HG03521 (cell line): ENCODE data around the gene ZNF107.
"Not testable (repeated sequence)": the region's sequence is repeated elsewhere in the genome, so short reads cannot be mapped to it uniquely, and the experiment has no call there.

ENCODE experiments used
- ATAC-seq: cut with Tn5 transposase; IDR thresholded peaks from one replicate; pipeline ENCODE4 v1.9.1; 2021; ENCODE audit warnings: mild to moderate bottlenecking, moderate library complexity; ENCODE audit not compliant: unreplicated experiment

ZNF107 gene

DNA sequence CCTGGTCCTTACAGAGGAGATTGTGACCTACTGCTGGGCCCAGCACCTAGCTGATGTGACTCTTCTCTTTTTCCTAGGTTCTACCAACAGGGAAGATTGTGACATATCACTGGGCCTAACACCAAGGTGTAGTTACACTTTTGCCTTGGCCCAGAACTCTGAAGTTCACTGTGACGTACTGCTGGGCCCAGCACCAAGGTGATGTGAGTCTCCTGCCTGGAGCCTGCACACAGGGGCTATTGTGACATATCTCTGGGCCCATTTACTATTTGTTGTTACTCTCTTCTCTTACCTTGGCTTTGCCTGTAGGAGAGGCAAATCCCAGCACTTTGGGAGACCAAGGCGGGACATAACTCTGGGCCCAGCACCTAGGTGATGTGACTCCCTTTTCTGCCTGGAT is 23.1 kb upstream of the ZNF107 start:
- ATAC-seq = no peak

DNA sequence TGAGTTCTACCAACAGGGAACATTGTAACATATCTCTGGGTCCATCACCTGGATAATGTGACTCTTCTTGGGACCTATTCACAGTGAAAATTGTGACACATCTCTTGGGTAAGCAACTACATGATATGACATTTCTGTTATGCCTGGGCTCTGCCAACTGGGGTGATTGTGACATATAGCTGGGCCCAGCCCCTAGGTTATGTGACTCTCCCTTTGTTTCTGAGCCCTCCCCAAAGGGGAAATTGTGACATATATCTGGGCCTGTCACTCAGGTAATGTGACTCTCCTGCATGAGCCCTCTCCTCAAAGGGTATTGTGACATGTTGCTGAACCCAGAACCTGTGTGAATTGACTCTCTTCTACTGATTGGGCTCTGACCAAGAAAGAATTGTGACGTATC is 22.4 kb upstream of the ZNF107 start:
- ATAC-seq = no peak

DNA sequence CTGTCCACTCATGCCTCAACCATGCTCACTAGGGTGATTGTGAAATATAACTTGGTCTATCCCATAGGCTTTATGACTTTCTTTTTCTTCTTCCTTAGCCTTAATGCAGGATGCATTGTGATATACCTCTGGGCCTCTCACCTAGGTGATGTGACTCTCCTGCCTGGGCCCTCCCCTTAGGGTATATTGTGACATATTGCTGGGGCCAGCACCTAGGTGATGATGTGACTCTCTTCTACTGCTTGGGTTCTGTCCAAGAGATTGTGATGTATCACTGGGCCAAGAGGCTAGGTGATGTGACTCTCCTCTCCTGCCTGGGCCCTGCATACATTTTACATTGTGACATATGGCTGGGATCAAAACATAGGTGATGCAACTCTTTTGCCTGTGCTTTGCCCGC is 14.7 kb upstream of the ZNF107 start:
- no peak for ATAC-seq

DNA sequence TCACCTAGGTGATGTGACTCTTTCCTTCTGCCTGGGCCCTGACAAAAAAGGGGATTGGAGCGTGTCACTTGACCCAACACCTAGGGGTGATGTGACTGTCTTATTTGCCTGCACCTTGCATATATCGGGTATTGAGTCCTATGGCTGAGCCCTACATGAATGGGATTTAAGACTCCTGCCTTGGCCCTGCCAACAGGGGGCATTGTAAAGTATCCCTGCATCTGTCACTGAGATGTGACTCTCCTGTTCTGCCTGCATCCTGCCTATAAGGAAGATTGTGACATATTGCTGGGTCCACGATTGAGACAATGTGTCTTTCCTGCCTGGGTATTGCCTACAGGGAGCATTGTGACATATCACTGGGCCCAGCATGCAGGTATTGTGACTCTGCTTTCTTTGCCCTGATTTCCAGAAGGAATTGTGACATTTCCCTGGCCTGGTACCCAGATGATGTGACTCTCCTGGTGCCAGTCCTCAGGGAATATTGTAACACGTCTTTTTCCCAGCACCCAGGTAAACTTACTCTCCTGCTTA is 14.2 kb upstream of the ZNF107 start:
- ATAC-seq = no peak

DNA sequence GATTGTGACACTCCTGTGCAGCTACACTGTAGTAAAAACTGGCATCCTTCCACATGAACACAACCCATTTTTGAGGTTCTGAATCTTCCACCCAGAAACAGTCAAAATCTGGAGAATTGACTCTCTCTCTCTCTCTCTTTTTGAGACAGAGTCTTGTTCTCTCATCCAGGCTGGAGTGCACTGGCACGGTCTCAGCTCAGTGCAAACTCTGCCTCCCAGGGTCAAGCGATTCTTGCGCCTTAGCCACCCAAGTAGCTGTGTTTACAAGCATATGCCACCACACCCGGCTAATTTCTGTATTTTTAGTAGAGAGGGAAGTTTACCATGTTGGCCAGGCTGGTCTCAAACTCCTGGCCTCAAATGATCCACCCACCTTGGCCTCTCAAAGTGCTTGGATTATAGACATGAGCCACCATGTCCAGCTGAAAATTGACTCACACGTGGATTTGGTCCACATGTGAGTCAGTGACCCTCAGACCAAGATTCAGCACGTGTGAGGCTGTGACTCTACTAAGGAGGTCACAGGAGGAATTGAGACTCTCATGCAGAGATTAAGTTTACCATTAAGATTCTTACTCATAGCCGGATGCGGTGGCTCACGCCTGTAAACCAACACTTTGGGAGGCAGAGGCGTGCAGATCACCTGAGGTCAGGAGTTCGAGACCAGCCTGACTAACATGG is 12.1 kb upstream of the ZNF107 start:
- no peak for ATAC-seq

DNA sequence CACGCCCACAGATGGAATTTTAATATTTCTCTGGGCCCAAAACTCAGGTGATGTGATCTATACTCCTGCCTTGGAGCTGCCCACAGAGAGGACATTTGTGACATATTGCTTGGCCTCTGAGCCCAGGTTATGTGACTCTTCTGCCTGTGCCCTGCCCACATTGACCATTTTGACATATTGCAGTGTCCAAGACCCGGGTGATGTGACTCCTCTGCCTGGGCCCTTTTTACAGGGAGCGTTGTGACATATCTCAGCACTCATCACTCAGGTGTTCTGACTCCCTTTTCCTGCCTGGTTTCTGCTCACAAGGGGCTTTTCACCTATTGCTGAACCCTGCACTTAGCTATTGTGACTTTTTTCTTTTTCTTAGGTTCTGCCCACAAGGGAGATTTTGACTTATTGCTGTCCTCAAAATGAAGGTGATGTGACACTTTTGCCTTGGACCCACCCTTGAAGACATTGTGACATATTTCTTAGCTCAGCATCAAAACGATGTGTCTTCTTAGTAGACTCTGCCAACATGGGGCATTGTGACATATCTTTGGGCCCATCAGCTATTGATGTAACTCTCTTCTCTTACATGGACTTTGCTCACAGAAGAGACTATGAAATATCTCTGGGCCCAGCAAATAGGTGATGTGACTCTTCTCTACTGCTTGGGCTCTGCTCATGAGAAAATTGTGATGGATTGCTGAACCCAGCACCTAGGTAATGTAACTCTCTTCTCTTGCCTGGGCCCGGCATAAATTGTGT is 11.0 kb upstream of the ZNF107 start:
- no peak for ATAC-seq

DNA sequence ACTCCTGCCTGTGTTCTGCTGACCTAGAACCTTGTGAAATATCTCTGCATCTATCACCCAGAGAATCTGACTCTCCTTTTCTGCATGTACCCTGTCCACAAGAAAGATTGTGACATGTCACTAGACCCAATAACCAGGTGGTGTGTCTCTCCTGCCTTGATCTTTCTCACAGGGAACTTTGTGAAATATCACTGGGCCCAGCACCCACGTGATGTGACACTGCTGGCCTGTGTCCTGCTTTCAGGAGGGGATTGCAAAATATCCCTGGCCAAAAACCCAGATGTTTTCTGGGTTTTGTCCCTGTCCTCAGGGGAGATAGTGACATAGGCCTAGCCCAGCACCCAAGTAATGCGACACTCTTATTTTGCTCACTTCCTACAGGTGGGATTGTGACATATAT is 10.1 kb upstream of the ZNF107 start:
- no peak for ATAC-seq

DNA sequence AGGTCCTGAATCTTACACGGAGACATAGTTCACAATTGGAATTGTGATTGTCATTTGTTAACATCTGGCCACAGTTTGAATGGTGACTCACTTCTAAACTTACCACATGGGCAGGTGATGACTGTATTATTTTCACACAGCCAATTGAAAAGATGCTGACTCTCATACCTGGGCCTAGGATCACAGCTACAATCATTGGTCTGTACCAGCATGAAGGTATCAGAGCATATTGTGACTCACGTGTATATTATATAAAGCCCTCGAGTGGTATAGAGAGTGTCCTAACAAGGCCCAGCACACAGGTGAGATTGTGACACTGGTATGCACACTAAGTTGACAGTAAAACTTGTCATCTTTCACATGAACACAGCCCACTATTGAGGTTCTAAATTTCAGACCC is 9.4 kb upstream of the ZNF107 start:
- no peak for ATAC-seq

DNA sequence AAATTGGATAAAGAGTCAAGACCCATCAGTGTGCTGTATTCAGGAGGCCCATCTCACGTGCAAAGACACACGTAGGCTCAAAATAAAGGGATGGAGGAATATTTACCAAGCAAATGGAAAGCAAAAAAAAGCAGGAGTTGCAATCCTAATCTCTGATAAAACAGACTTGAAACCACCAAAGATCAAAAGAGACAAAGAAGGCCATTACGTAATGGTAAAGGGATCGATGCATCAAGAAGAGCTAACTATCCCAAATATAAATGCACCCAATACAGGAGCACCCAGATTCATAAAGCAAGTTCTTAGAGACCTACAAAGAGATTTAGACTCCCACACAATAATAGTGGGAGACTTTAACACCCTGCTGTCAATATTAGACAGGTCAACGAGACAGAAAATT is 3.8 kb upstream of the ZNF107 start:
- ATAC-seq = not testable (repeated sequence)

DNA sequence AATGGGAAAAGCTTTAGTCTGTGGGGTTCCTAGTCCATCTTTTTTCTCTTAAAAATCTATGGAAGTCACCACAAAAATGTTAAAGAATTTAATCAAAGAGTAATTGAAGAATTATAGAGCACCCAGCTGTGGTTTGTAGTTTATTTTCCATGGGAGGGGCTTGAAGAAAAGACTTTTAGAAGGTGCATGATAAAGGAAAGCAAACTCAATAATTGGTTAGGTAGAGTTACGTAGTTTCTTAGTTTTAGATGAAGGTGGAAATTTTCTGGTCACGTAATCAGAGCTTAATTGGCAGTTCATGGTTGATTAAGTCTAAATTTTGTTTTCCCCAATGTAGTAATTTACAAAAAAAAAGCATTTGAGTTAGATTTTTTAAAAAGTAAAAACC is 724 bp downstream of the ZNF107 start:
- no peak for ATAC-seq

DNA sequence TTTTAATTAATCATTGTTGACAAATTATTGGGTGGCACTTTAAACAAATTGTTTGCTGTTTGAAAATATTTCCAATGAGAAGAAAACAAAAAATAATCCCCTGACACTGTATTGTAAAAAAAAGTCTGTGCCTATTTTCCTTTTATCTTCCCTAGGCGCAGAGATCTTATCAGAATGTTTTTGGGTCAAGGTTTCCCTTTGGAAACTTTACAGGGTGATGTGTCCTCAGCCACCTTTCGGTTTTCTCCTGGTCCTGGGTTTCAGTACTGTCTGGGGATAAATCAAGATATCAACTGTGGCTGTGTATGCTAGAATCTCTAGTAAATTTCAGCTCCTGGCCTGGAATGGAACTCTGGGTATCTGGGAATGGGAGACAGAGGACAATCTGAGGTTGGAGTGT is 1.4 kb downstream of the ZNF107 start:
- no peak for ATAC-seq

DNA sequence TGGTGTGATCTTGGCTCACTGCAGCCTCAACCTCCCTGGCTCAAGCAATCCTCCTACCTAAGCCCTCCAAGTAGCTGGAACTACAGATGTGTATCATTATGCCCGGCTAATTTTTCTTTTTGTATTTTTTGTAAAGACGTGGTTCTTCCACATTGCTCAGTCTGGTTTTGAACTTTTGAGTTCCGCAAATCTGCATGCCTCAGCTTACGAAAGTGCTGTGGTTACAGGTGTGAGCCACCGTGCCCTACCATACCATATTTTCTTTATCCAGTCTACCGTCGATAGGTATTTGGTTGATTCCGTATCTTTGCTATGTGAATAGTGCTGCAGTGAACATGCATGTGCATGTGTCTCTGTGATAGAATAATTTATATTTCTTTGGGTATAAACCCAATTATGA is 6.5 kb downstream of the ZNF107 start:
- no peak for ATAC-seq

DNA sequence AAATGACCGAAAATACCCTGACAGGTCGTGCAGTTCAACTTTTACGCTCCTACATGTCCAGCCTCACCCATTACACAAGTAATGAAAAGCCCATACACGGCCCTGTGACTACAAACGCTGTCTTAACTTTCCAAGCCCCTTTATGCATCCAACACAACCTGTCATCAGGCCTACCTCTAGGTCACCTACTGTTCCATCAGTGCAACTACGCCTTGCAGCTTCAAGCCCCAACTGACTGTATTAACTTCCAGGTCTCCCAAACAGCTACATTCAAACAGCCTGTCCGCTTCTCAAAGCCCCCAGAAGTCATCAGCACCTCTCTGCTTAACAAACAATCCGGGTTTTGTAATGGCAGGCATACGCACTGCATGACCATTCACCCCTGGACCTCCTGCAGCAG is 19.2 kb downstream of the ZNF107 start:
- no peak for ATAC-seq

DNA sequence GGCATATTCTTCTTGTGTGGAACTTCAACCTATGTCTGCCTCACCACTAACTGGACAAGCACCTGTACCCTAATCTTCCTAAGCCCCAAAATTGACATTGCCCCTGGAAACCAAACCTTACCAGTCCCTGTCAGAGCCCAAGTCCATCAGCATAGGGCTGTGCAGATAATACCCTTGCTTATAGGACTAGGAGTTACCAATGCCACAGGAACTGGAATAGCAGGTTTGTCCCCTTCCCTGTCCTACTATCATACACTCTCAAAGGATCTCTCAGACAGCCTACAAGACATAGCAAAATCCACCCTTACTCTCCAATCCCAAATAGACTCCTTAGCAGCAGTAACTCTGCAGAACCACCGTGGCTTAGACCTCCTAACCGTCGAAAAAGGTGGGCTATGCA is 19.8 kb downstream of the ZNF107 start:
- no peak for ATAC-seq

DNA sequence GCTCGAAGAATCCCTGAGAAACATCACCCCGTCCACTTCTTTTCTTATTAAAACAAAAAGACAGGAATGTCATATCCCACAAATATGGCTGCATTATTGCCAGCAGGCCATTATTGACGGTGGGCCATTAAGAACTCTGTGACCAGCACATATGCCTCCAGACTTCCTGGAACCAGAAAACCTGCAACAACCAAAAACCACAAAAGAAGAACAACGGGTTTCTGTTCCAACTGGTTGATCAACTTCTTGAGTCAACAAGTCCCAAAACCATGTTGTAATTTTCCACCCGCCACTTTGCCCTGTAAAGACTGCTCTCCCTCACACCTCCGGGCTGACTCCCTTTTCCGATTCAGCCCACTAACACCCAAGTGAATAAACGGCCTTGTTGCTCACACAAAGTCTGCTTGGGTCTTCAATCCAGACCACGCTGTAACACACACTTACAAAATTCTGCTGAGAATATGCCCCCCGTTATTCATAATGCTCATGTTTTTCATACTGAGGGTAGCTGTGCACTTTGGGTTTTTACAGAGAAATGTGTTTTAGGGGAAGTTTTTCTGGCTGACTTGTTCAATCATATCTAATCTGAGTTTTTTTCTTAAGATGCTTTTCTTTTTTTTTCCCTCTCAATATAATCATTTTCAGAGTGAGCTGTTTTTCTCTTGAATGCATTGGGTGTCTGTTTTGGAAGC is 20.7 kb downstream of the ZNF107 start:
- ATAC-seq = no peak

DNA sequence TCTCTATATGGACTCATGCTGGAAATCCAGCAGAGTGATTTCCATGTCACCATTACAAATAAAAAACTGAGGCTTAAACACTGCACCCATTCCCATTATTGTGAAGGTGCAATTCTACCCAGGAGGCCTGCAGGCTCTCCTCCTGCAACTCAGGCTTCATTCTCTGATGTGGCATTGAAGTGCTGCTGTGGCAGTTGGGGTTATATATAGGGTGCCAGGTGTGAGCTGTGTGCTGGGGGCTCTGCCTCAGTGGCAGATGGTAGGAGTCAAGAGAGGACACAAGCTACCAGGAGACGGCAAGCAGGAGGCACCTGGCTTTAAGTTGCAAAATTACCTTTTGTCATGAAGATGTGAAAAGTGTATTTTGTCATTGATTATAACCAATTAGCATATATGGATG is 21.3 kb downstream of the ZNF107 start:
- no peak for ATAC-seq

DNA sequence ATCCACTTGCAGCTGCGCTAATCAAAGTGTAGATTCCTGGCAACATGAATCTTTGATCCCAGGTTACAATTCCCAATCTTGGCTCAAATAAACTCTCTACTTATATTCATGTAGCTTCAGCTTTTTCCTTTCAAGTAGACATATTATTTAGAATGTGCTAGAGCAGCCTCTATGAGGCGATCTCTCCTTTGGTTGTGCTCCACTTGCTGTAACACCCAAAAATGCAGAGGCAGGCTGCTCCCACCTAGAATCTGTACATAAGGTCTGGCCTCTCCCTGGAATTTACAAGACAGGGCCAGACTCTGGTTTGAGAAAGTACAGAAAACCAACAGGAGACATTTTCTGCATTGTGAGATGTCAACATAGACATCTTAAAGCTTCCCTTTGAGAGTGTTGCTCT is 23.1 kb downstream of the ZNF107 start:
- no peak for ATAC-seq

DNA sequence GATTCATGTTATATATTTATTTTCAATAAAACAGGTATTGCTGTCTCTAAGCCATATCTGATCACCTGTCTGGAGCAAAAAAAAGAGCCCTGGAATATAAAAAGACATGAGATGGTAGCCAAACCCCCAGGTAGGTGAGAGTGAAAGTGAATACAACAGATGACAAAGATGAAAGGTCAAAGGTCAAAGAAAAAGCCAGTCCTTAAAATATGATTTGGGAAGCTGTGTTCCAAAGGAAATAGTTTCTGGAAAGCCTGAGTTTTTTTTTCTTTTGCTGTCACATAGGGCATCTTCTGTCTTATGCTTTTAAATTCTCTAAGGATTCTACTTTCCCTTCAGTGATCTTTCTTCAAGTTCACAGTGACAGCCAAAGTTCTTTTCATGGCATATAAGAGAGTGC is 25.9 kb downstream of the ZNF107 start:
- ATAC-seq = no peak

DNA sequence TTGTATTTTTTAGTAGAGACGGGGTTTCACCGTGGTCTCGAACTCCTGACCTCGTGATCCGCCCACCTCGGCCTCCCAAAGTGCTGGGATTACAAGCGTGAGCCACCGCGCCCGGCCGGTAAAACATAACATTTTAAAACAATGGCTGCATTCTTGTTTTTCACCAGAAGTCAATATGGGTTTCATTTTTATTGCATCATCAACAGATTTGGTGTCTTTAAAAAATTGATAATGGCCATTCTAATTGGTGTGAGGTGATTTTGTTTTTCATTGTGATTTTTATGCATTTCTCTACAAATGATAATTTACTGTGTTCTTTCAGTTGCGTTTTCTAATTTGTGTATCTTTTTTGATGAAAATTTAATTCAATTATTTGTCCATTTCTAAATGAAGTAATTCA is 31.9 kb downstream of the ZNF107 start:
- ATAC-seq = not testable (repeated sequence)

DNA sequence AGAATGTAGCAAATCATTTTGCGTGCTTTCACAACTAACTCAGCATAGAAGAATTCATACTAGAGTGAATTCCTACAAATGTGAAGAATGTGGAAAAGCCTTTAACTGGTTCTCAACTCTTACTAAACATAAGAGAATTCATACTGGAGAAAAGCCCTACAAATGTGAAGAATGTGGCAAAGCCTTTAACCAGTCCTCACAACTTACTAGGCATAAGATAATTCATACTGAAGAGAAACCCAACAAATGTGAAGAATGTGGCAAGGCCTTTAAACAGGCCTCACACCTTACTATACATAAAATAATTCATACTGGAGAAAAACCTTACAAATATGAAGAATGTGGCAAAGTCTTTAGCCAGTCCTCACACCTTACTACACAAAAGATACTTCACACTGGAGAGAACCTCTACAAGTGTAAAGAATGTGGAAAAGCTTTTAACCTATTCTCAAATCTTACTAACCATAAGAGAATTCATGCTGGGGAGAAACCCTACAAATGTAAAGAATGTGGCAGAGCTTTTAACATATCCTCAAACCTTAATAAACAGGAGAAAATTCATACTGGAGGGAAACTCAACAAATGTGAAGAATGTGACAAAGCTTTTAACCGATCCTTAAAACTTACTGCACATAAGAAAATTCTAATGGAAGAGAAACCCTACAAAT is 40.8 kb downstream of the ZNF107 start:
- no peak for ATAC-seq

DNA sequence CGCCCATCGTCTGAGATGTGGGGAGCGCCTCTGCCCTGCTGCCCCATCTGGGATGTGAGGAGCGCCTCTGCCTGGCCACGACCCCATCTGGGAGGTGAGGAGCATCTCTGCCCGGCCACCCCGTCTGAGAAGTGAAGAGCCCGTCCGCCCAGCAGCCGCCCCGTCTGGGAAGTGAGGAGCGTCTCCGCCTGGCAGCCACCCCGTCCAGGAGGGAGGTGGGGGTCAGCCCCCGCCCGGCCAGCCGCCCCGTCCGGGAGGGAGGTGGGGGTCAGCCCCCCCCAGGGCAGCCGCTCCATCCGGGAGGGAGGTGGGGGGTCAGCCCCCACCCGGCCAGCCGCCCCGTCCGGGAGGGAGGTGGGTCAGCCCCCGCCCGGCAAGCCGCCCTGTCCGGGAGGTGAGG is 52.0 kb downstream of the ZNF107 start:
- ATAC-seq = not testable (repeated sequence)
